ENCODE data around the gene CEACAM1. TPM values are rescaled to one million over a fixed set of nuclear protein-coding genes. Genes with fewer than 3 reads are reported as not detected.
"Not testable (repeated sequence)": the region's sequence is repeated elsewhere in the genome, so short reads cannot be mapped to it uniquely, and the experiment has no call there.

CEACAM1 gene
- total RNA-seq, 1 experiment from 2014 or later = not detected

- not testable (repeated sequence) for DNase-seq (ENCODE audit: low read depth)
Observed at GRCh38 chr19:42549067-42549466, 20.8 kb upstream of the CEACAM1 start.

GRCh38 chr19:42548552-42548951, 20.3 kb upstream of the CEACAM1 start:
- DNase-seq (ENCODE audit: low read depth) = no peak

GRCh38 chr19:42547929-42548328, 19.6 kb upstream of the CEACAM1 start:
- no peak for DNase-seq (ENCODE audit: low read depth)

- no peak for DNase-seq (ENCODE audit: low read depth)
Observed at GRCh38 chr19:42546831-42547500, 18.7 kb upstream of the CEACAM1 start.

- no peak for DNase-seq (ENCODE audit: low read depth)
Observed at GRCh38 chr19:42544146-42544545, 15.9 kb upstream of the CEACAM1 start.

- no peak for DNase-seq (ENCODE audit: low read depth)
Observed at GRCh38 chr19:42542791-42543190, 14.5 kb upstream of the CEACAM1 start.

GRCh38 chr19:42540071-42540553, 11.8 kb upstream of the CEACAM1 start:
- peak; percentile 17 for DNase-seq (ENCODE audit: low read depth)

GRCh38 chr19:42538841-42539709, 10.8 kb upstream of the CEACAM1 start:
- no peak for DNase-seq (ENCODE audit: low read depth)

- not testable (repeated sequence) for DNase-seq (ENCODE audit: low read depth)
Observed at GRCh38 chr19:42535276-42535675, 7.0 kb upstream of the CEACAM1 start.

- DNase-seq (ENCODE audit: low read depth) = no peak
Observed at GRCh38 chr19:42534391-42534790, 6.1 kb upstream of the CEACAM1 start.

GRCh38 chr19:42532891-42533290, 4.6 kb upstream of the CEACAM1 start:
- DNase-seq (ENCODE audit: low read depth) = no peak

- DNase-seq (ENCODE audit: low read depth) = no peak
Observed at GRCh38 chr19:42531313-42531712, 3.0 kb upstream of the CEACAM1 start.

- peak; percentile 32 for DNase-seq (ENCODE audit: low read depth)
Observed at GRCh38 chr19:42529248-42529764, 1.0 kb upstream of the CEACAM1 start.

- DNase-seq (ENCODE audit: low read depth) = no peak
Observed at GRCh38 chr19:42524943-42525342, 3.3 kb downstream of the CEACAM1 start.

- DNase-seq (ENCODE audit: low read depth) = no peak
Observed at GRCh38 chr19:42524250-42524649, 4.0 kb downstream of the CEACAM1 start.

GRCh38 chr19:42522262-42522661, 6.0 kb downstream of the CEACAM1 start:
- DNase-seq (ENCODE audit: low read depth) = not testable (repeated sequence)

GRCh38 chr19:42521346-42522030, 6.8 kb downstream of the CEACAM1 start:
- no peak for DNase-seq (ENCODE audit: low read depth)

- no peak for DNase-seq (ENCODE audit: low read depth)
Observed at GRCh38 chr19:42519108-42519507, 9.2 kb downstream of the CEACAM1 start.

- no peak for DNase-seq (ENCODE audit: low read depth)
Observed at GRCh38 chr19:42516771-42517170, 11.5 kb downstream of the CEACAM1 start.

GRCh38 chr19:42515241-42515832, 12.9 kb downstream of the CEACAM1 start:
- DNase-seq (ENCODE audit: low read depth) = no peak

- DNase-seq (ENCODE audit: low read depth) = no peak
Observed at GRCh38 chr19:42514449-42514848, 13.8 kb downstream of the CEACAM1 start.

Data from LHCN-M2 (cell line).